ENCODE results near the gene PSD.
A peak's percentile ranks its signal among the peaks of the same experiment; 100 is the strongest.

PSD gene

DNA sequence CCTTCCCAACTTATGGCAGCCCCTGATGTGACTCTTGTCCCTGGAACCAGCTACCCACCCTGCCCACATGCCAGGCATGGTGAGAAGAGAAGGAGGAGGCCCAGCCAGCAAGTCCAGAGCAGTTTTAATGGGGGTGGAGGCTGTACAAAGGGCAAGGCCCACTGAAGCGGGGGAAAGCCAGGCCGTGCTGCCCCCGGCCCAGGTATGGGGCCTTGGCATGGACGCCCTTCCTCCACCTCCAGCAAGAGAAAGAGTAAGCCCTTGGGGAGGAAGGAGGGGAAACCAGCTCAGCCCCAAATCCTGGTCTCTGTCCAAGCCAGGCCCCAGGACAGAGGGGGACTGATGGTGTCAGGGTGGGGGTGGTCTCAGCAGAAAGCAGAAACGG, 16.1 kb downstream of the PSD start:
- DNase-seq: no peak

DNA sequence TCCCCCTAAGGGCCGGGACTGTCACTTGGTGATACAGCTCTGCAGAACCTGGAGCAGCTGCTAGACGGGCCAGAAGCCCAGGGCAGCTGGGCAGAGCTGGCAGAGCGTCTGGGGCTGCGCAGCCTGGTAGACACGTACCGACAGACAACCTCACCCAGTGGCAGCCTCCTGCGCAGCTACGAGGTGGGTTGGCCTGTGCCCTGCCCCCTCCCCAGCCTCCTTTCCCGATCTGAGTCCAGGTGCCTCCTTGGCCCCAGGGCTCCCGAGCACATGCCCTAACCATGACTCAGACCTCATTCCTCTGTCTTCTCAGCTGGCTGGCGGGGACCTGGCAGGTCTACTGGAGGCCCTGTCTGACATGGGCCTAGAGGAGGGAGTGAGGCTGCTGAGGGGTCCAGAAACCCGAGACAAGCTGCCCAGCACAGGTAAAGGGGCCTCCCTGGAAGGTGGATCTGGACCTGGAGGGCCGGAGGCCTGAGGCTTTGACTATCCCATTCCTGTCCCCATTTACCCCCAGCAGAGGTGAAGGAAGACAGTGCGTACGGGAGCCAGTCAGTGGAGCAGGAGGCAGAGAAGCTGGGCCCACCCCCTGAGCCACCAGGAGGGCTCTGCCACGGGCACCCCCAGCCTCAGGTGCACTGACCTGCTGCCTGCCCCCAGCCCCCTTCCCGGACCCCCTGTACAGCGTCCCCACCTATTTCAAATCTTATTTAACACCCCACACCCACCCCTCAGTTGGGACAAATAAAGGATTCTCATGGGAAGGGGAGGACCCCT, 16.7 kb downstream of the PSD start:
- DNase-seq: no peak

DNA sequence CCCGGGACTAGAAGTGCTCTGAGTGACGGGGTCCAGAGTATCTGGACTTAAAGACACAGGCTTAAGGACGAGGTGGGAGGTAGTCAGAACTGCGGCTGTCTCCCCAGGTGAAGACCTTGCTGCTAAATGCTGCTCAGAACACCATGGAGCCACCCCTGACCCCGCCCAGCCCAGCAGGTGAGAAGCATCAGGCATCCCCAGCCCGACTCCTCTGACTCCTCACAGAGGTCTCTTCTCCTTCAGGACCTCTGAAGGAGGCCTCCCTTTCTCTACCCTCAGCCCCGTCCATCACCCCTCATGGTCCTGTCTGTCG, 17.3 kb downstream of the PSD start:
- DNase-seq: no peak

DNA sequence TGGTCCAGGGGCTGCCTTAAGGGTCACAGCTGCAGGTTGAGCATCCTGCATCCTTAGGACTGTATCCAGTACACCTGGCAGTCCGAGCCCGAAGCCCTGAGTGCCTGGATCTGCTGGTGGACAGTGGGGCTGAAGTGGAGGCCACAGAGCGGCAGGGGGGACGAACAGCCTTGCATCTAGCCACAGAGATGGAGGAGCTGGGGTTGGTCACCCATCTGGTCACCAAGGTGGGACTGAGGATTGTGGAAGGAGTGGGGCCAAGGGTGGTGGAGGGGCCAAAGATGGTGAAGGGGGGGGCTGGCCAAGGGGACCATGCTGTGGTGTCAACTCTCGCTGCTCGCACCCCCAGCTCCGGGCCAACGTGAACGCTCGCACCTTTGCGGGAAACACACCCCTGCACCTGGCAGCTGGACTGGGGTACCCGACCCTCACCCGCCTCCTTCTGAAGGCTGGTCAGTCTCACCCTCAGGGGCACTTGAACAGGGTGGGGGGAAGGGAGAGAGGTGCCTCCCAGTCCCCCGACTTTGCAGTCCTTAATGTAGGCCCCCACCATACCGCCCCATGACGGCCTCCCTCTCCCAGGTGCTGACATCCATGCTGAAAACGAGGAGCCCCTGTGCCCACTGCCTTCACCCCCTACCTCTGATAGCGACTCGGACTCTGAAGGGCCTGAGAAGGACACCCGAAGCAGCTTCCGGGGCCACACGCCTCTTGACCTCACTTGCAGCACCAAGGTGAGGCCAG, 17.8 kb downstream of the PSD start:
- DNase-seq: no peak

DNA sequence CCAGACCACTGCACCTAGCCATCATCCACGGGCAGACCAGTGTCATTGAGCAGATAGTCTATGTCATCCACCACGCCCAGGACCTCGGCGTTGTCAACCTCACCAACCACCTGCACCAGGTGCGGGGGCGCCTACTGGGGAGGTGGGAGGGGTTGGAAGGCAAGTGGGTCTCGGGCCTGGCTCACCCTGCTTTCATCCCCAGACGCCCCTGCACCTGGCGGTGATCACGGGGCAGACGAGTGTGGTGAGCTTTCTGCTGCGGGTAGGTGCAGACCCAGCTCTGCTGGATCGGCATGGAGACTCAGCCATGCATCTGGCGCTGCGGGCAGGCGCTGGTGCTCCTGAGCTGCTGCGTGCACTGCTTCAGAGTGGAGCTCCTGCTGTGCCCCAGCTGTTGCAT, 18.5 kb downstream of the PSD start:
- DNase-seq: no peak

DNA sequence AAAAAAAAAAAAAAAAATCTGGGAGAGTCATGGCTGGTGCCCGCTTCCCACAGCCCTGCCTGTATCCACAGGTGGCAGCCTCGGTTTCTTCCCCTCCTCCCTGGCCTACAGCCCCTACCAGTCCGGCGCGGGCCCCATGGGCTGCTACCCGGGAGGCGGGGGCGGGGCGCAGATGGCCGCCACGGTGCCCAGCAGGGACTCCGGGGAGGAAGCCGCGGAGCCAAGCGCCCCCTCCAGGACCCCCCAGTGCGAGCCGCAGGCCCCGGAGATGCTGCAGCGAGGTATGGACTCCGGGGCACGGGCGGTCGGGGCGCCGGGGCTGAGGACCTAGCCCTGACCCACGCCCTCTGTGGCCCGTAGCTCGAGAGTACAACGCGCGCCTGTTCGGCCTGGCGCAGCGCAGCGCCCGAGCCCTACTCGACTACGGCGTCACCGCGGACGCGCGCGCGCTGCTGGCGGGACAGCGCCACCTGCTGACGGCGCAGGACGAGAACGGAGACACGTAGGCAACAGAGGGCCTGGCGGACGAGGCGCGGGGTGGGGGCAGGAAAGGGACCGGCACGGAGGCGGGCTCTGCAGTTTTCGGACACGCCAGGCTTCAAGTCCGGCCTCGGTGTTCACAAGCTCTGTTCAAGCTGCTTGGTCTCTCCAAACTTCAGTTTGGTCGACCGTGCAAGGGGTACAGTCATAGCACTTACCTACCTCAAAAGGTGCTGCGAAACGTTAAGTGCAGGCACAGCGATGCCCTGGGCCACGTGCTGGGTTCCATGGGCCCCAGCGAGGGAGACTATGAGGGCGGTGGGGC, 19.2 kb downstream of the PSD start:
- peak; percentile 42 for DNase-seq

DNA sequence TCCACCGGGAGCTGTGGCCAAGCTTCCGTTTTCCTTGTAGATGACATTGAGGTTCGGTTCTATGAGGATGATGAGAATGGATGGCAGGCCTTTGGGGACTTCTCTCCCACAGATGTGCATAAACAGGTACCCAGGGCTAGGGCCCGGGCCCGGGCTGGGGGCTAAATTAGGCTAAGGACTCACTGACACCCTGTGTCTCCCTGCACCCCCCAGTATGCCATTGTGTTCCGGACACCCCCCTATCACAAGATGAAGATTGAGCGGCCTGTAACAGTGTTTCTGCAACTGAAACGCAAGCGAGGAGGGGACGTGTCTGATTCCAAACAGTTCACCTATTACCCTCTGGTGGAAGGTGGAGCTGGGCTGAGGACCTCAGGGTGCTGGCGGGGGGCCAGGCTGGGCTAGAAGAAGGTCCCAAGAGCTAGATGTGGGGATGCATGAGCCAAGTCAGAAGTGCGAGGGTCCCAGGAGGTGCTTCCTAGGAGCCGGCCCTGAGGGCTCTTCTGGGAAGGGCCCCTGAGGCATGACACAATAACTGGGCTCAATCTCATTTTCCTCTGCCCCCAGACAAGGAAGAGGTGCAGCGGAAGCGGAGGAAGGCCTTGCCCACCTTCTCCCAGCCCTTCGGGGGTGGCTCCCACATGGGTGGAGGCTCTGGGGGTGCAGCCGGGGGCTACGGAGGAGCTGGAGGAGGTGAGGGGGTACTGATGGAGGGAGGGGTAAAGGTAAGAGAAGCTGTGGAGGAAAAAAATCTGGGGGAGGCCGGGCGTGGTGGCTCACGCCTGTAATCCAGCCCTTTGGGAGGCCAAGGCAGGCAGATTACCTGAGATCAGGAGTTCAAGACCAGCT, 20.2 kb downstream of the PSD start:
- DNase-seq: no peak

DNA sequence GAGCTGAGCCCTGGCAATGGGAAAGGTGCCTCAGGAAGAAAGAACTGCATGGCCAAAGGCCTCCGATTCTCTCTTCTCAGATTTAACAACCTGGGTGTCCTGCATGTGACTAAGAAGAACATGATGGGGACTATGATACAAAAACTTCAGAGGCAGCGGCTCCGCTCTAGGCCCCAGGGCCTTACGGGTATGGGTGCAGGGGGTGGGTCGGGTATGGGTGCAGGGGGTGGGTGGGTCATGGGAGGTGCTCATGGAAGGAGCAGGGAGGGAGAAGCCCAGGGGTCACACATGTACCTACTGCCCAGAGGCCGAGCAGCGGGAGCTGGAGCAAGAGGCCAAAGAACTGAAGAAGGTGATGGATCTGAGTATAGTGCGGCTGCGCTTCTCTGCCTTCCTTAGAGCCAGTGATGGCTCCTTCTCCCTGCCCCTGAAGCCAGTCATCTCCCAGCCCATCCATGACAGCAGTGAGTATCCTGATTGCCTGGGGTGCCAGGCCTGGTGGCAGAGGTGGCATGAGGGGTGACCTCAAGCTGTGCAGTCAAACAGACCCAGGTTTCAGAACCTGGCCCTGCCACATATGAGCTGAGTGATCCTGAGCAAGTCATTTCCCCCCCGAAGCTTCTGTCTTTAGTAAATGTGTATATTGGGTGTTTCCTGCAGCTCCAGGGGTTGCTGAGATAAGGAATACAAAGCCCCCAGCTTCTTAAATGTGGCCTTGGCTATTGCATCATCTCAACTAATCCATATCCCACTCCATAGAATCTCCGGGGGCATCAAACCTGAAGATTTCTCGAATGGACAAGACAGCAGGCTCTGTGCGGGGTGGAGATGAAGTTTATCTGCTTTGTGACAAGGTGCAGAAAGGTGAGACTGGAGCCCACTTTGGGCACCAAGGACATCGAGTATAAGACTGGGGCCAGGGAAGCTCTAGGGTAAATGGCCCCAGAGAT, 21.1 kb downstream of the PSD start:
- no peak for DNase-seq

DNA sequence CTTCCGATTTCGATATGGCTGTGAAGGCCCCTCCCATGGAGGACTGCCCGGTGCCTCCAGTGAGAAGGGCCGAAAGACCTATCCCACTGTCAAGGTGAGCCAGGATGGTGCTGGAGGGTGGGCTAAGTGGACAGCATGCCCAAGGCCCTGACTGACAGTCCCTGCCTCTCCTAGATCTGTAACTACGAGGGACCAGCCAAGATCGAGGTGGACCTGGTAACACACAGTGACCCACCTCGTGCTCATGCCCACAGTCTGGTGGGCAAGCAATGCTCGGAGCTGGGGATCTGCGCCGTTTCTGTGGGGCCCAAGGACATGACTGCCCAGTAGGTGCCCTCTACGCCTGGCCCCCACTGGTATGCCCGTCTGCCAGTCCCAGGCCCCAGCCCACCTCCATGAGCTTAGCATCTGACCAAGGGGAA, 21.8 kb downstream of the PSD start:
- no peak for DNase-seq

DNA sequence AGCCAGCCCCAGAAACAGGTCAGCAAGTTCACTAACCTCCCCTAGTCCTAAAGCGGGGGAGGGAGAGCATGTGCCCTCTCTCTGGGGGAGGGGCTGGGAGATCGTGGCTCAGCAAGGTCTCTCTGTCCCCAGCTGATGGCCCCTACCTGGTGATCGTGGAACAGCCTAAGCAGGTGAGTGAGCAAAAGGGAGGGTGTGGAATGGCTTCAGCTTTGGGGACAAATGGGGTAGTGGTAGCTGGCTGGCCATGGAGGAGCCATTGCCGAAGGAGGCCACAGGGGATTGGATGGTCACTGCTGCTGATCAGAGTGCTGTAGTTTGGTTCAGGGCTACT, 22.3 kb downstream of the PSD start:
- no peak for DNase-seq

DNA sequence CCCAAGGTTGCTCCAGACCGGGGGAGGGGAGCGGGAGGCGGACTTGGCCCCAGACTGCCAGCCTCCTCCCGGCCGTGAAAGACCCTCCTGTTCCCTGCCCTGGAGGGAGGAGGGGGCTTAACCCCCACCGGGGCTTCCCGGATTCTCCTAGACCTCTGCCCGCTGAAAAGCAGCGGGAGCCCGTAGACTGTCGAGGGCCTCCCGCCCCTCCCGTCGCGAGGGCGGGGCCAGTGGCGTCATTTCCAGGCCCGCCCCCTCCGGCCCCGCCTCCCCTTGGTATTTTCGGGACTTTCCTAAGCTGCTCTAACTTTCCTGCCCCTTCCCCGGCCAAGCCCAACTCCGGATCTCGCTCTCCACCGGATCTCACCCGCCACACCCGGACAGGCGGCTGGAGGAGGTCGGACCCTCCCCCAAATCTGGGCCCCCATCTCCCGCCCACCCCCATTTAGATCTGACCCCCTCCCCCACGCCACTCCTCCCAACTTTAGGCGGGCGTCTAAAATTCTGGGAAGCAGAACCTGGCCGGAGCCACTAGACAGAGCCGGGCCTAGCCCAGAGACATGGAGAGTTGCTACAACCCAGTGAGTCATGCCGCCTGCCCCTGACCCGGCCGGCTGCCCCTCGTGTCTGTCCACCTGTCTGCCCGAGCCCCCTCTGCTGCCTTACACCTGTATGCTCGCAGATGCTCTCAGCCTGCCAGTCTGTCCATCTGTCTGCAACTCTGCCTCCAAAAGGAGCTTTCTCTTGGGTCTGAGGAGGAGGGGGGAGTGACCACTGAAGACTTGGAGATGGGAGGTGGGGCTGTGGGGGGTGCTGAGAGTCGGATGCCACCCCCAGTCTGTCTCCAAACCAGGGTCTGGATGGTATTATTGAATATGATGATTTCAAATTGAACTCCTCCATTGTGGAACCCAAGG, 22.9 kb downstream of the PSD start, which contains the start of gene NFKB2:
TSS of gene NFKB2 (plus strand) at position 306 of the 917 bp plus-strand sequence. CDS start at position 561, 255 bp downstream.
- peak; percentile 20 for DNase-seq

DNA sequence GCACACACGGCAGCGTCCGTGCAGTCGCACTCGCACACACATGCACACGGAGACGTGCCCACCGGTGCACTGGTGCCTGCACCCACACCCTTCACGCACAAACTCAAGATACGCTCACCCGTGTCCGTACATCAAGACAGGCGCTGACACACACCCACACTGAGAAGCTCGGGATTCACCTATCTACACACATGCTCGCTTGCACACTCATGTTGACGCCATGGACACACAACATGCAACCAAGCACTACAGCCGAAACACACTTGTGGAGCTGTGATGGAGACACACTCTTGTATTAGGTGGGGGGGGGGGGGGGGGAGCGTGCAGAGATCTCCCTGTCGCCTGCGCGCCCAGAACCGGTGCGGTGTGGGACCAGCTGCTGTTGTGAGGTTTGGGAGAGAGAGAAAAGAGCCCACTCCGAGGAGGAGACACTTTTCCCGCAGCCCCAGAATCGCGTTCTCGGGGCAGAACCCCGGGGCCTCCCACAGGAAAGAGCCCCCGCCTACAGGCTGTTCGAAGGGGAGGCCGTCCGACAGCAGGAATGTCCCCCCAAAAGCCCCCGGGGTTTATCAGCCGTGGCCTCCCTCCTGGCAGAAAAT, 23.7 kb downstream of the PSD start:
- no peak for DNase-seq

DNA sequence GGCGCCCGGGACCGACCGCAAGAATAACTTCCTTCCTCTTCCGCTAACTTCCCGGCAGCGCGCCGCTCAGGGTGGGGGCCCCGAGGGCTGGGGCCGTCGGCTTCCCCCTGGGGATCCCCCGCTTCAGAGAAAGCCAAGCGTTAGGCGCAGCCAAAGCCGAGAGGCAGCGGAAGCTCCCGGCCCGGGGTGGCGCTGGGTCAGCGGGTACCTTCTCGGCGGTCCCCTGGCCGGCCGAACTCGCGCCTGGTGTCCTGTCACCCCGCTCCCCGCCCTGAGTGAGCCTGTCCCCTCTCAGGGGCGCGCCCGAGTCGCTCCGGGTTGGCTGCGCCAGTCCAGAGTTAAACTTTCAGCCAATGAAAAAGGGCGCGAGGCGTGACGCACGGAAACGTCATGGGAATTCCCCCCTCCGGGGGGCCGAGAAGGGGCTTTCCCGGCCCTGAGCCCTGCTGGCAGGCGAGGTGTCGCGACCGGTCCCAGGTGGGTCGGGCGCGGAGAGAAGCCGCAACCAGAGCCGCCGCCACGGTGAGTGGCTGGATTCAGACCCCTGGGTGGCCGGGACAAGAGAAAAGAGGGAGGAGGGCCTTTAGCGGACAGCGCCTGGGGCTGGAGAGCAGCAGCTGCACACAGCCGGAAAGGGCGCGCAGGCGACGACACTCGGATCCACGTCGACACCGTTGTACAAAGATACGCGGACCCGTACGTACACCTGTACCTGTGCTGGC, 24.3 kb downstream of the PSD start:
- peak; percentile 54 for DNase-seq

DNA sequence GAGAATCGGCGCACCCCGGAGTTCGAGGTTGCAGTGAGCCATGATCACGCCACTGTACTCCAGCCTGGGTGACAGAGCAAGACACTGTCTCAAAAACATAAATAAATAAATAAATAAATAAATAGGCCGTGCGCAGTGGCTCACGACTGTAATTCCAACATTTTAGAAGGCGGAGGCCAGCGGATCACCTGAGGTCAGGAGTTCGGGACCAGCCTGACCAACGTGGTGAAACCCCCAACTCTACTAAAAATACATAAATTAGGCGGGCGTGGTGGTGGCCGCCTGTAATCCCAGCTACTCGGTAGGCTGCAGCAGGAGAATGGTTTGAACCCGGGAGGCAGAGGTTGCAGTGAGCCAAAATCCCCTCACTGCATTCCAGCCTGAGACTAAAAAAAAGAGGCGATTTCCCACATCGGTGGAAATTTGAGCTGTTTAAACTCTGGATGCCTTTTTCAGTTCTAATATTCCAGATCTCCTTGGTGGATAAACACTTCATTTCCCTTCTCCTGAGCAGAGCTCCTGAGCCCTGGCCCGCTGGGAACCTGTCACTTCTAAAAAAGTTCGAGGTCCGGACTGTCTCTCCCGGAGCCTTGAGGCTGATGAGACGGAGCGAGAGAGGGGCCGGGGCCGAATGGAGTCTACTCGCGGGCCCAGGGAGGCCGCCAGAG, 25.0 kb downstream of the PSD start:
- DNase-seq: no peak

DNA sequence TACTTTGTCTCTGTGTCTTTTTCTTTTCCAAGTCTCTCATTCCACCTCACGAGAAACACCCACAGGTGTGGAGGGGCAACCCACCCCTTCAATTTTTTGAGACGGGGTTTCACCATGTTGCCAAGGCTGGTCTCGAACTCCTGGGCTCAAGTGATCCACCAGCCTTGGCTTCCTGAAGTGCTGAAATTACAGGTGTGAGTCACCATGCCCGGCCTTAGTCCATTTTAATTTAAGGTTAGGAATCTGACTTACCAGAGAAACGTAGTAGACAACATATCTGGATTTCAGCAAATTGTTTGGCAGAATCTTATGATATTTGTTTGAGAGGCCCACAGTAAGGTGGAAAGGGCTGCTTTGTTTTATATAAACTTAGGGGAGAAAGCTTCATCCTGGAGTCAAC, 26.3 kb downstream of the PSD start:
- DNase-seq: no peak

DNA sequence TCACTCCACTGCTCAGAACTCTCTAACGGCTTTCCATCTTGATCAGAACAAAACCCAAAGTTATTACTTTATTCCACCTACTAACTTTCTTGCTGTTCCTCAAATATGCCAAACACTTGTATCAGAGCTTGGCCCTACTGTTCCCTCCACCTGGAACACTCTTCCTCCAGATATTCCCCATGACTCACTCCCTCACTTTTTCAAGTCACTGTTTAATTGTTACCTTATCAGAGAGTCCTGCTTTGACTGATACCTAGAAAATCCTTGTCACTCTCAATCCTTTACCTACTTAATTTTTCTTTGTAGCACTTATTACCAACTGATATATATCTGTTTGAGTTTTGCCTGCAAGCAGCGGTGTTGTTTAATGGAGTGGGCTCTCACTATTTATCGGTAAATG, 28.7 kb downstream of the PSD start:
- DNase-seq: no peak

DNA sequence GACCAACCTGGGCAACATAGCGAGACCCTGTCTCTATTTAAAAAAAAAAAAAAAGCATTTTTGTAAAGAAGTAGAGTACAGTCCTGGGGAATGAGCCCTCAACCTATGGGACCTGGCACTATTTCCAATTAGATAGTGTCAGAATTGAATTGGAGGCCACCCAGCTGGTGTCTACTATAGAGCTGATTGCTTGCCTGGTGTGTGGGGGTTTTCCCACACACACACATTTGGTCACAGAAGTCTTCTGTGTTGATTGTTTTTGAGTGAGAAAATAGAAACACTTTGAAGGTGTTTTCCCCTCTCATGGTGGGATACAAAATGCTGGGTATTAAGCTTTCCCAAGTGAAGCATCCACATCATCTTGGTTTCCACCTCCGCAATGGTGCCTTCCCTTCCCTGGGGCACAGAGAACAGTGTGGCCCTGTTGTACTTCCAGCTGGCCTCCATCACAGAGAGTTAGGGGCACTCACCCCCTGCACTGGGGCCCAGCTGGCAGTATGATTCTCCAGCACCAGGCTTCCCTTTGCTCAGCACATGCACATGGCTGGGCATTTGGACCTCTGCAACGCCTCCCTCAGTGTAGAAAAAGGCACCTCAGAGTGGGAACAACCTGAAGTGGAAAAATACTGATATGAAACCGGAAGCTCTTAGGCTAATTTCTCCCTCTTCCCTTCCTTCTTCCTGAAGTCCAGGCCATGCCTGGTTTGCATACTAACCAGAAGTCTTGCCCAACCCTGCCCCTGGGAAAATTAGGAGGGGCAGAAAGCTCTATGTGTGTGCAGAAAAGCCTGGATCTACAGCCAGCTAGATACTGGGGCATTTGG, 33.8 kb downstream of the PSD start:
- no peak for DNase-seq

DNA sequence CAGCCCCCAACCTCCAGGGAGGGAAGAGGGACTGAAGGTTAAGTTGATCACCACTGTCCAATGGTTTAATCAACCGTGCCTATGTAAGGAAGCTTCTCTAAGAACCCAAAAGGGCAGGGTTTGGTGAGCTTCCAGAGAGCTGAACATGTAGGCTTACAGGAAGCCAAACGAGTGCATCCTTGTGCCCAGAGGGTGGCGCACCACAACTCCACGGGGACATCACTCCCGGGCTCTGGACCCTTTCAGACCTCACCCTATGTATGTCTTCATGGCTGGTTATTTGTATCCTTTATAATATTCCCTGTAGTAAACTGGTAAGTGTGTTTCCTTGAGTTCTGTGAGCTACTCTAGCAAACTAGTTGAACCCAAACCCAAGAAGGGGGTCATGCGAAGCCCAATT, 34.5 kb downstream of the PSD start:
- no peak for DNase-seq

Data from NCI-H774 (cell line).